Osteoblast (primary cell): ENCODE measurements around the gene SDC1. TPM values are rescaled to one million over a fixed set of nuclear protein-coding genes. Genes with fewer than 3 reads are reported as not detected.

ENCODE experiments used
- DNase-seq: peaks from one replicate; pipeline ENCODE4 v3.0.0; 2011; ENCODE audit warnings: low spot score, mixed read lengths; ENCODE audit not compliant: insufficient read length; ENCODE audit errors: missing footprints
- H2AFZ ChIP-seq: 2 replicates; pipeline ENCODE4 v1.6.0; 2011; ENCODE audit warnings: mild to moderate bottlenecking, low read length
- H3K27ac ChIP-seq: 2 replicates; pipeline ENCODE4 v1.5.1; 2011; ENCODE audit warnings: mild to moderate bottlenecking, low read depth, low read length, moderate library complexity
- H3K27me3 ChIP-seq: 2 replicates; pipeline ENCODE4 v1.6.0; 2012; ENCODE audit warnings: mild to moderate bottlenecking, control low read depth, inconsistent platforms, low read length, moderate library complexity; ENCODE audit not compliant: insufficient read depth
- H3K36me3 ChIP-seq: 2 replicates; pipeline ENCODE4 v1.5.1; 2011; ENCODE audit warnings: mild to moderate bottlenecking, low read length, control low read depth, moderate library complexity; ENCODE audit not compliant: insufficient read depth
- H3K4me1 ChIP-seq: 2 replicates; pipeline ENCODE4 v1.5.1; 2011; ENCODE audit warnings: mild to moderate bottlenecking, low read length, control low read depth, moderate library complexity; ENCODE audit not compliant: insufficient read depth
- H3K4me2 ChIP-seq: 2 replicates; pipeline ENCODE4 v1.6.0; 2011; ENCODE audit warnings: mild to moderate bottlenecking, low read length; ENCODE audit not compliant: insufficient read depth
- H3K4me3 ChIP-seq: fragments of 200-600 bp; sonication (generic); 3 replicates; pipeline ENCODE4 v1.5.1; 2012; ENCODE audit warnings: mild to moderate bottlenecking, low read length, inconsistent platforms; ENCODE audit not compliant: insufficient read depth
- H3K79me2 ChIP-seq: 2 replicates; pipeline ENCODE4 v1.6.0; 2012; ENCODE audit warnings: mild to moderate bottlenecking, low read length, control low read depth, inconsistent platforms; ENCODE audit not compliant: insufficient read depth
- H3K9me3 ChIP-seq: 2 replicates; pipeline ENCODE4 v1.5.1; 2011; ENCODE audit warnings: low read depth, low read length, control low read depth
- H4K20me1 ChIP-seq: 2 replicates; pipeline ENCODE4 v1.6.0; 2012; ENCODE audit warnings: mild to moderate bottlenecking, low read length, control low read depth; ENCODE audit not compliant: insufficient read depth
- CTCF ChIP-seq: IDR thresholded peaks from 2 replicates; pipeline ENCODE4 v1.5.1; 2011; ENCODE audit warnings: mild to moderate bottlenecking, low read depth, low read length, moderate library complexity; ENCODE audit errors: extremely low read depth
- total RNA-seq: library from RNA; depleted of rRNA; stranded (reverse); fragments of >200 nt; gene quantifications from 2 replicates; pipeline ENCODE4 v1.2.3, GENCODE V29; 2012

Gene SDC1
- total RNA-seq, 1 donor, result 7.6 TPM

- H3K27ac ChIP-seq, result no peak overlapping the region
- H3K9me3 ChIP-seq, result no peaks in the 10 kb centered on the region
- no peaks in the 10 kb centered on the region for H4K20me1 ChIP-seq
- peak; percentile 75 for DNase-seq
- no peaks in the 10 kb centered on the region for H3K36me3 ChIP-seq
- TF ChIP-seq CTCF, result no peak
- no peaks in the 10 kb centered on the region for H3K27me3 ChIP-seq
- H3K4me2 ChIP-seq, result no peak overlapping the region
- no peak overlapping the region for H2AFZ ChIP-seq
- H3K4me1 ChIP-seq, result no peaks in the 10 kb centered on the region
- no peaks in the 10 kb centered on the region for H3K79me2 ChIP-seq
- no peak overlapping the region for H3K4me3 ChIP-seq
Observed at GRCh38 chr2:20194097-20195015, 30.6 kb downstream of the SDC1 start.

- Histone ChIP-seq H3K36me3 (no peaks in the 10 kb centered on the region), H3K4me1 (no peaks in the 10 kb centered on the region), H3K9me3 (no peaks in the 10 kb centered on the region), H3K4me3 (no peak overlapping the region), H3K27me3 (no peaks in the 10 kb centered on the region), H3K27ac (no peak overlapping the region), H3K79me2 (no peaks in the 10 kb centered on the region), H3K4me2 (no peak overlapping the region), H4K20me1 (no peaks in the 10 kb centered on the region), H2AFZ (no peak overlapping the region)
- no peak for TF ChIP-seq CTCF
- no peak for DNase-seq
Observed at GRCh38 chr2:20193185-20193584, 31.7 kb downstream of the SDC1 start.

GRCh38 chr2:20192781-20193180, 32.1 kb downstream of the SDC1 start:
- Histone ChIP-seq H3K36me3 (no peaks in the 10 kb centered on the region), H3K4me2 (no peak overlapping the region), H3K9me3 (no peaks in the 10 kb centered on the region), H3K4me1 (no peaks in the 10 kb centered on the region), H3K4me3 (no peak overlapping the region), H3K27me3 (no peaks in the 10 kb centered on the region), H3K79me2 (no peaks in the 10 kb centered on the region), H4K20me1 (no peaks in the 10 kb centered on the region), H2AFZ (no peak overlapping the region), H3K27ac (no peak overlapping the region)
- no peak for TF ChIP-seq CTCF
- DNase-seq, result no peak

- TF ChIP-seq CTCF, result no peak
- Histone ChIP-seq H3K27ac (no peak overlapping the region), H3K4me2 (no peak overlapping the region), H3K4me1 (no peaks in the 10 kb centered on the region), H2AFZ (no peak overlapping the region), H3K4me3 (no peak overlapping the region), H4K20me1 (no peaks in the 10 kb centered on the region), H3K27me3 (no peaks in the 10 kb centered on the region), H3K79me2 (no peaks in the 10 kb centered on the region), H3K9me3 (no peaks in the 10 kb centered on the region), H3K36me3 (no peaks in the 10 kb centered on the region)
- DNase-seq, result peak; percentile 70
Observed at GRCh38 chr2:20191714-20192569, 33.0 kb downstream of the SDC1 start.
